IPS DF 6.9 (cell line): ENCODE data around the gene SUSD3.

Experiments
- DNase-seq: peaks from one replicate; pipeline ENCODE4 v3.0.0-alpha.2; 2013; ENCODE audit warnings: low read depth, low spot score
- H3K27ac ChIP-seq: one replicate; pipeline ENCODE4 v1.5.1; 2013; ENCODE audit warnings: low read length, control low read depth
- H3K27me3 ChIP-seq: 2 replicates; pipeline ENCODE4 v1.6.1; 2013; ENCODE audit warnings: mild to moderate bottlenecking, low read length; ENCODE audit not compliant: control insufficient read depth, insufficient read depth
- H3K36me3 ChIP-seq: 2 replicates; pipeline ENCODE4 v1.6.1; 2013; ENCODE audit warnings: low read length; ENCODE audit not compliant: control insufficient read depth, insufficient read depth
- H3K4me1 ChIP-seq: 2 replicates; pipeline ENCODE4 v1.6.1; 2013; ENCODE audit warnings: low read length; ENCODE audit not compliant: control insufficient read depth, insufficient read depth
- H3K4me3 ChIP-seq: 2 replicates; pipeline ENCODE4 v1.5.1; 2013; ENCODE audit warnings: mild to moderate bottlenecking, low read length
- H3K9me3 ChIP-seq: 2 replicates; pipeline ENCODE4 v1.6.1; 2013; ENCODE audit warnings: low read length, inconsistent platforms; ENCODE audit not compliant: control insufficient read depth, insufficient read depth
- WGBS: extraction: QIAGEN DNeasy Blood & Tissue Kit; methylation state at CpG from one replicate; pipeline ENCODE4 v1.1.7; 2013; ENCODE audit warnings: mixed read lengths, missing lambda C conversion rate; ENCODE audit not compliant: insufficient read length, insufficient coverage; 5-methylcytosine and 5-hydroxymethylcytosine counted together

The SUSD3 gene

DNA sequence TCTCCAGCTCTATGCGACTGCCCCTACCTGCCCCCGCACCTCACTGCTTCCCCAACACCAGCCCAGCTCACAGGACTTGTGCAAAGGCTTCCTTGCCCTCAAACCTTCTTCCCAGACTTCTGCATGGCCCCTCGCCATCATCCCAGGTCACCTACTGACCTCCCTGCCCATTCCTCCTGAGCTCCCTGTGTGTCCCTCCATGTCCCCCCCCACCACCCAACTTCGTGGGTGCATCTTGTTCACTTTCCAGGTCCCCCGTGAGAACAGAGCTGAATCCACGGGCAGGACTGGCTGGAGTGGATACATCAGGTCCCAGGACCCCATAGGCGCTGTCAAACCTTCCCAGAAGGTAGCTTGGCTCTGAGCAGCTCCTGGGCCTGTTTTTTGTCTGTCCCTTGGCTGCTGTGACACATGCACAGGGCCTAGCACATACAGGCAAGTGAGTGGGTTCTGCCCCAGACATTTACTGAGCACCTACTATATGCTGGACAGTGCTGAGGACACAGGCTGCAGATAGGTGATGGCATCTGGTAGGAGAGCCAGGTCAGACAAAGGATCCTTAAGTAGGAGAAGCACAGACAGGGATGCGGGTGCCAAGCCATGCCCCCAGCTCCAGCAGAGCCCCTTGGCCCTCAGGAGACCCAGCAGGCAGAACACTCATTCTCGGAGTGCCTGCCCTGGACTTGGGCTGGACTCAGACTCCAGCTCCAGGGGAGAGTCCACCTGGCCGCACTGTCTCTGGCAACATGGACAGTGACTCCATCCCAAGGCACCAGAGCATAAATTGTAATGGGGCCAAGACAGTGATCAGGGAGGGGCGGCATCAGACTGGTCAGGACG lies 60.6 kb downstream of the SUSD3 start:
- Histone ChIP-seq H3K4me1 (peaks cover 8% of the 10 kb centered on the region), H3K9me3 (no peaks in the 10 kb centered on the region), H3K36me3 (0 out of 2 replicates have a peak, but pooled peaks cover 5% of the 10 kb centered on the region), H3K27me3 (no peaks in the 10 kb centered on the region), H3K27ac (no peak overlapping the region), H3K4me3 (no peak overlapping the region)
- WGBS, result no CpG with 5 or more reads among the region's 12 CpGs
- DNase-seq, result no peak

- WGBS, result no CpG with 5 or more reads among the region's 5 CpGs
- H3K27ac ChIP-seq, result no peak overlapping the region
- no peak overlapping the region for H3K4me3 ChIP-seq
- no peak for DNase-seq
- no peaks in the 10 kb centered on the region for H3K27me3 ChIP-seq
- 0 out of 2 replicates have a peak, but pooled peaks cover 5% of the 10 kb centered on the region for H3K36me3 ChIP-seq
- peaks cover 8% of the 10 kb centered on the region for H3K4me1 ChIP-seq
- no peaks in the 10 kb centered on the region for H3K9me3 ChIP-seq
Measured at GRCh38 chr9:93119703-93119952, 61.1 kb downstream of the SUSD3 start.

GRCh38 chr9:93119953-93120845 lies 61.7 kb downstream of the SUSD3 start:
- Histone ChIP-seq H3K4me1 (peaks cover 8% of the 10 kb centered on the region), H3K36me3 (0 out of 2 replicates have a peak, but pooled peaks cover 5% of the 10 kb centered on the region), H3K4me3 (no peak overlapping the region), H3K27ac (no peak overlapping the region), H3K27me3 (no peaks in the 10 kb centered on the region), H3K9me3 (no peaks in the 10 kb centered on the region)
- DNase-seq, result no peak
- WGBS, result 100% methylated on average over 3 of the region's 23 CpGs

DNA sequence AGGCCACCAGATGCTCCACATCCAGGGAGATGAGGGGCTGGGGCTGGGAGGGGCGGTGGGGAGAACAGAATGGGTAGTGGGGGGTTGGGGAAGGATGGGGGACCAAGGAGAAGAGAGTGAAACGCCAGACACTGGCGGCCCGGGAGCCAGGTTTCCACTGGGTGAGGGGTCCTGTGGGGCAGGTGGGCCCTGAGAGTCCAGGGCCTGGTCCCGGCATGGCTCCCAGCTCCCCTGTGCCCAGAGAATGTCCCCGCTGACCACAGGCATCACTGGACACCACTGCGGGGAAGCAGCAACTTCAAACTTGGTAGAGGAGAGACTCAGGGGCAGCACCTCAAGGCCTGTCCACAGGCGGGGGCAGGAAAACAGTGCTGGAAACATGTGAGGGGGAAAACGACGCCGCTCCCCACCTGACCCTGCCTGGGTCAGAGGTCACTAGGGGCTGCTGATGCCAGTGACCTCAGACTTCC lies 62.4 kb downstream of the SUSD3 start:
- H3K4me1 ChIP-seq, result peaks cover 8% of the 10 kb centered on the region
- no CpG with 5 or more reads among the region's 11 CpGs for WGBS
- DNase-seq, result no peak

GRCh38 chr9:93121316-93122241 lies 63.1 kb downstream of the SUSD3 start:
- H3K4me1 ChIP-seq, result peaks cover 4% of the 10 kb centered on the region
- no CpG with 5 or more reads among the region's 20 CpGs for WGBS
- peaks cover 5% of the 10 kb centered on the region; the same call in 1 of the 2 replicates for H3K36me3 ChIP-seq
- DNase-seq, result no peak
- H3K27me3 ChIP-seq, result no peaks in the 10 kb centered on the region
- H3K4me3 ChIP-seq, result no peak overlapping the region
- no peak overlapping the region for H3K27ac ChIP-seq
- no peaks in the 10 kb centered on the region for H3K9me3 ChIP-seq

More for the DNA sequence above, 62.4 kb downstream of the SUSD3 start:
- Histone ChIP-seq H3K36me3 (0 out of 2 replicates have a peak, but pooled peaks cover 5% of the 10 kb centered on the region), H3K27ac (no peak overlapping the region), H3K9me3 (no peaks in the 10 kb centered on the region), H3K4me3 (no peak overlapping the region), H3K27me3 (no peaks in the 10 kb centered on the region)

- no peak for DNase-seq
- WGBS, result no CpG with 5 or more reads among the region's 14 CpGs
- no peak overlapping the region for H3K27ac ChIP-seq
- H3K27me3 ChIP-seq, result no peaks in the 10 kb centered on the region
- no peaks in the 10 kb centered on the region for H3K9me3 ChIP-seq
- H3K4me3 ChIP-seq, result no peak overlapping the region
- peaks cover 4% of the 10 kb centered on the region for H3K4me1 ChIP-seq
- peaks cover 5% of the 10 kb centered on the region; the same call in 1 of the 2 replicates for H3K36me3 ChIP-seq
Measured at GRCh38 chr9:93122721-93123221, 64.3 kb downstream of the SUSD3 start.

DNA sequence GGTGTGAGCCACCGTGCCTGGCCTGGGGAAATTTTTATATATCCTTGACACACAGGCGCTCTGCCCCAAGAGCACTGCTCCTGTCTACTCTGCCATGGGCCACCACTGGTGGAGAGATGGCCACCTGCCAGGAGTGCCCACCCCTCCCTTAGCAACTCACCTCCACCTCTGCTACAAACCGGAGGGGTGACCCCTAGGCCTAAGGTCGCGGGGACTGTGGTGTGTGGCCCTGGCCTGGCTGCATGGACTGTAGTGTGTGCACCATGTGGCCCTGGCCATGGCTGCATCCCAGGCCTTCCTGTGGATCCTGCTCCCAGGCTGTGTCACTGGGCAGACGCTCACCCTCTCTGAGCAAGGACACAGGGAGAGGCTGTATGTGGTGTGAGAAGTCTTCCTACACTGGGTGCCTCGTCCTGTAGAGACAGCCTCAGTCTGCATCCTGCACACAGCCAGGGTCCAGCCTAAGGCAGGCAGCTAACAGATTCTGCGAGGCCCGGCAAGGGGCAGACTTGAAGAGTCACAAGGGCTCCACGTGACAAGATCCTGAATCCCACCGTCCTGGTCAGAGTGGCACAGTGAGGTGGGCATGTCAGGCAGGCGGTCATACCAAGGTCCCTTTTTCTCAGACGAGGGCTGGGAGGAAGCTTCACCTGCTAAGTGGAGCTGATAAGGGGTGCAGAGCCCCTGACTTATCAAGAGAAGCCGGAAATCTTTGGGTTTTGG lies 65.2 kb downstream of the SUSD3 start:
- Histone ChIP-seq H3K4me3 (no peak overlapping the region), H3K27me3 (no peaks in the 10 kb centered on the region), H3K27ac (no peak overlapping the region), H3K36me3 (peaks cover 5% of the 10 kb centered on the region; the same call in 1 of the 2 replicates), H3K4me1 (peaks cover 4% of the 10 kb centered on the region), H3K9me3 (no peaks in the 10 kb centered on the region)
- WGBS, result no CpG with 5 or more reads among the region's 14 CpGs
- DNase-seq, result no peak

GRCh38 chr9:93124793-93125192 lies 66.3 kb downstream of the SUSD3 start:
- H3K36me3 ChIP-seq, result peaks cover 5% of the 10 kb centered on the region; the same call in 1 of the 2 replicates
- peaks cover 4% of the 10 kb centered on the region for H3K4me1 ChIP-seq
- WGBS, result no CpG with 5 or more reads among the region's 16 CpGs
- H3K4me3 ChIP-seq, result no peak overlapping the region
- no peak for DNase-seq
- no peaks in the 10 kb centered on the region for H3K9me3 ChIP-seq
- H3K27me3 ChIP-seq, result no peaks in the 10 kb centered on the region
- no peak overlapping the region for H3K27ac ChIP-seq

DNA sequence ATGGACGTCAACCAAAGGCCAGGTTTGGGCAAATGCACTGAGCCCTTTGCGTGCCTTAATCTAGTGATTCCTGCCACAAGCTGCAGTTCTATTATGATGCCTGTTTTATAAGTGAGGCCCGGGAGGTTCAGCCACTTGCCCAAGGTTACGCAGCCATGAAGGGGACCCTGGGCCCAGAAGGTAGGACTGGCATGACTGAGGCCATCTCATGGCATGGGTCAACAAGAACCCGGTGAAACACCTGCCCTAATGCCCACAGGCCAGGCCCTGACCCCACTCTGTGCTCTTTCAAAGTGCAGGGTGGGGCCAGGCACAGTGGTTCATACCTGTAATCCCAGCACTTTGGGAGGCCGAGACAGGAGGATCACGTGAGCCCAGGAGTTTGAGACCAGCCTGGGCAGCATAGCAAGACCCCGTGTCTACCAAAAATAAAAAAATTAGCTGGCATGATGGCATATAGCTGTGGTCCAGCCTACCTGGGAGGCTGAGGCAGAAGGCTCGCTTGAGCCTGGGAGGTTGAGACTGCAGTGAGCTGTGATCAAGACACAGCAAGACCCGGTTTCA lies 66.9 kb downstream of the SUSD3 start:
- Histone ChIP-seq H3K4me3 (no peak overlapping the region), H3K27me3 (no peaks in the 10 kb centered on the region), H3K36me3 (peaks cover 5% of the 10 kb centered on the region; the same call in 1 of the 2 replicates), H3K27ac (no peak overlapping the region), H3K4me1 (peaks cover 4% of the 10 kb centered on the region), H3K9me3 (no peaks in the 10 kb centered on the region)
- WGBS, result no CpG with 5 or more reads among the region's 10 CpGs
- no peak for DNase-seq
